Neural cell (in vitro differentiated cells): ENCODE data around the gene HLA-DPA1.

ENCODE experiments used
- EZH2 ChIP-seq: fragments of 200-600, 300-800 bp; shearing (Covaris generic), sonication (generic); IDR thresholded peaks from 2 replicates; pipeline ENCODE4 v1.6.1; 2014; ENCODE audit warnings: antibody characterized with exemption, low read length, borderline replicate concordance, mild to moderate bottlenecking; ENCODE audit not compliant: insufficient read depth, poor library complexity, severe bottlenecking
- TF ChIP-seq, protein P1 (sequence below): fragments of 450-650 bp; IDR thresholded peaks from 2 replicates; pipeline ENCODE4 v1.5.1; 2014; ENCODE audit warnings: antibody characterized with exemption, mild to moderate bottlenecking, moderate library complexity; ENCODE audit not compliant: poor library complexity, severe bottlenecking

- no peak for TF ChIP-seq EZH2
- TF ChIP-seq, protein P1, sequence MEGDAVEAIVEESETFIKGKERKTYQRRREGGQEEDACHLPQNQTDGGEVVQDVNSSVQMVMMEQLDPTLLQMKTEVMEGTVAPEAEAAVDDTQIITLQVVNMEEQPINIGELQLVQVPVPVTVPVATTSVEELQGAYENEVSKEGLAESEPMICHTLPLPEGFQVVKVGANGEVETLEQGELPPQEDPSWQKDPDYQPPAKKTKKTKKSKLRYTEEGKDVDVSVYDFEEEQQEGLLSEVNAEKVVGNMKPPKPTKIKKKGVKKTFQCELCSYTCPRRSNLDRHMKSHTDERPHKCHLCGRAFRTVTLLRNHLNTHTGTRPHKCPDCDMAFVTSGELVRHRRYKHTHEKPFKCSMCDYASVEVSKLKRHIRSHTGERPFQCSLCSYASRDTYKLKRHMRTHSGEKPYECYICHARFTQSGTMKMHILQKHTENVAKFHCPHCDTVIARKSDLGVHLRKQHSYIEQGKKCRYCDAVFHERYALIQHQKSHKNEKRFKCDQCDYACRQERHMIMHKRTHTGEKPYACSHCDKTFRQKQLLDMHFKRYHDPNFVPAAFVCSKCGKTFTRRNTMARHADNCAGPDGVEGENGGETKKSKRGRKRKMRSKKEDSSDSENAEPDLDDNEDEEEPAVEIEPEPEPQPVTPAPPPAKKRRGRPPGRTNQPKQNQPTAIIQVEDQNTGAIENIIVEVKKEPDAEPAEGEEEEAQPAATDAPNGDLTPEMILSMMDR: no peak
Measured at GRCh38 chr6:33050014-33050810, 23.2 kb downstream of the HLA-DPA1 start.
